SK-N-MC (cell line): ENCODE measurements around the gene MB21D2.

Experiments used
- DNase-seq: peaks from one replicate; pipeline ENCODE4 v3.0.0-alpha.2; 2011; ENCODE audit warnings: low read depth, low spot score
- H3K27ac ChIP-seq: fragments of 200-600 bp; sonication (generic); 2 replicates; pipeline ENCODE4 v1.5.1; 2016; ENCODE audit warnings: mixed run types
- H3K36me3 ChIP-seq: fragments of 200-600 bp; sonication (generic); 2 replicates; pipeline ENCODE4 v1.6.1; 2017; ENCODE audit warnings: antibody characterized with exemption, low read length, mixed read lengths; ENCODE audit not compliant: insufficient read depth
- H3K4me3 ChIP-seq: fragments of 200-600 bp; sonication (generic); 2 replicates; pipeline ENCODE4 v1.5.1; 2016
- H3K9ac ChIP-seq: fragments of 200-600 bp; sonication (generic); 2 replicates; pipeline ENCODE4 v1.8.0; 2017; ENCODE audit warnings: mixed run types, mixed read lengths; ENCODE audit not compliant: insufficient read length
- H3K9me3 ChIP-seq: fragments of 200-600 bp; sonication (generic); 2 replicates; pipeline ENCODE4 v1.6.1; 2017; ENCODE audit warnings: low read depth, mild to moderate bottlenecking, antibody characterized with exemption, low read length, moderate library complexity, mixed read lengths
- EZH2 ChIP-seq: fragments of 200-600 bp; sonication (generic); IDR thresholded peaks from one replicate; pipeline ENCODE4 v1.6.1; 2017; ENCODE audit warnings: antibody characterized with exemption
- FOXP2 ChIP-seq: optimal IDR thresholded peaks from 2 replicates; pipeline ENCODE3; 2011; ENCODE audit warnings: mild to moderate bottlenecking, moderate library complexity; ENCODE audit not compliant: insufficient read depth; ENCODE audit errors: extremely low read length, control extremely low read depth
- POLR2AphosphoS5 ChIP-seq: IDR thresholded peaks from 2 replicates; pipeline ENCODE4 v1.6.1; 2012; ENCODE audit warnings: mild to moderate bottlenecking, low read depth, low read length, borderline replicate concordance

MB21D2 gene

GRCh38 chr3:192883512-192883911 lies 34.1 kb downstream of the MB21D2 start:
- no peaks in the 10 kb centered on the region for H3K36me3 ChIP-seq
- no peak overlapping the region for H3K27ac ChIP-seq
- H3K4me3 ChIP-seq, result no peak overlapping the region
- H3K9ac ChIP-seq, result no peak overlapping the region
- DNase-seq, result no peak
- TF ChIP-seq EZH2 (no peak), POLR2AphosphoS5 (no peak), FOXP2 (no peak)
- H3K9me3 ChIP-seq, result no peaks in the 10 kb centered on the region

- H3K9me3 ChIP-seq, result no peaks in the 10 kb centered on the region
- TF ChIP-seq POLR2AphosphoS5 (no peak), FOXP2 (no peak), EZH2 (no peak)
- no peaks in the 10 kb centered on the region for H3K36me3 ChIP-seq
- no peak overlapping the region for H3K9ac ChIP-seq
- DNase-seq, result no peak
- H3K4me3 ChIP-seq, result no peak overlapping the region
- no peak overlapping the region for H3K27ac ChIP-seq
These were observed 36.4 kb downstream of the MB21D2 start for GRCh38 chr3:192881159-192881786.

- no peak overlapping the region for H3K9ac ChIP-seq
- DNase-seq, result no peak
- H3K27ac ChIP-seq, result no peak overlapping the region
- no peak overlapping the region for H3K4me3 ChIP-seq
- no peaks in the 10 kb centered on the region for H3K9me3 ChIP-seq
- TF ChIP-seq FOXP2 (no peak), EZH2 (no peak), POLR2AphosphoS5 (no peak)
- H3K36me3 ChIP-seq, result no peaks in the 10 kb centered on the region
These were observed 37.3 kb downstream of the MB21D2 start for GRCh38 chr3:192880313-192880712.

- Histone ChIP-seq H3K36me3 (no peaks in the 10 kb centered on the region), H3K27ac (no peak overlapping the region), H3K9ac (no peak overlapping the region), H3K9me3 (no peaks in the 10 kb centered on the region), H3K4me3 (peak overlapping the region; percentile 10; the same call in 1 of the 2 replicates)
- TF ChIP-seq POLR2AphosphoS5, result no peak
- DNase-seq, result peak; percentile 72
These were observed 38.2 kb downstream of the MB21D2 start for GRCh38 chr3:192879346-192880031.

GRCh38 chr3:192875971-192876565 lies 41.6 kb downstream of the MB21D2 start:
- TF ChIP-seq EZH2 (no peak), POLR2AphosphoS5 (no peak), FOXP2 (no peak)
- H3K9me3 ChIP-seq, result no peaks in the 10 kb centered on the region
- H3K27ac ChIP-seq, result no peak overlapping the region
- H3K4me3 ChIP-seq, result no peak overlapping the region
- DNase-seq, result no peak
- no peaks in the 10 kb centered on the region for H3K36me3 ChIP-seq
- no peak overlapping the region for H3K9ac ChIP-seq

GRCh38 chr3:192870822-192871221 lies 46.8 kb downstream of the MB21D2 start:
- Histone ChIP-seq H3K9me3 (no peaks in the 10 kb centered on the region), H3K4me3 (no peak overlapping the region), H3K36me3 (no peaks in the 10 kb centered on the region), H3K9ac (no peak overlapping the region), H3K27ac (no peak overlapping the region)
- TF ChIP-seq EZH2, result no peak
- TF ChIP-seq POLR2AphosphoS5, result no peak
- TF ChIP-seq FOXP2, result no peak
- DNase-seq, result no peak

- DNase-seq, result no peak
These were observed 48.3 kb downstream of the MB21D2 start for GRCh38 chr3:192869131-192870031.

GRCh38 chr3:192867645-192868044 lies 50.0 kb downstream of the MB21D2 start:
- H3K9ac ChIP-seq, result no peak overlapping the region
- no peak overlapping the region for H3K27ac ChIP-seq
- no peak for DNase-seq
- H3K4me3 ChIP-seq, result no peak overlapping the region
- H3K9me3 ChIP-seq, result no peaks in the 10 kb centered on the region
- TF ChIP-seq FOXP2 (no peak), EZH2 (no peak), POLR2AphosphoS5 (no peak)
- H3K36me3 ChIP-seq, result no peaks in the 10 kb centered on the region

More at GRCh38 chr3:192869131-192870031, 48.3 kb downstream of the MB21D2 start:
- Histone ChIP-seq H3K27ac (no peak overlapping the region), H3K36me3 (no peaks in the 10 kb centered on the region), H3K9me3 (no peaks in the 10 kb centered on the region), H3K9ac (no peak overlapping the region), H3K4me3 (no peak overlapping the region)
- TF ChIP-seq EZH2 (no peak), FOXP2 (no peak), POLR2AphosphoS5 (no peak)
